Measurements from ENCODE around the gene CACTIN. TPM values are rescaled to one million over a fixed set of nuclear protein-coding genes. Genes with fewer than 3 reads are reported as not detected.

Gene CACTIN
- total and polyA plus RNA-seq, 4 donors: 16.7 to 23.4 (median 18.7) TPM

- Histone ChIP-seq H3K4me1 (ENCODE audit: control insufficient read depth in 5 of 5, insufficient read depth in 5 of 5, low read length in 5 of 5) (peaks cover 0 to 30% (median 10%) of the 10 kb centered on the region in 5 donors), H3K27ac (ENCODE audit: low read depth in 1 of 2, low read length in 1 of 2) (peak overlapping the region in 1 of 2 donors; percentile 26), H3K36me3 (ENCODE audit: control insufficient read depth in 4 of 4, insufficient read depth in 4 of 4, low read length in 4 of 4) (peaks cover 0 to 11% (median 2%) of the 10 kb centered on the region in 4 donors), H3K9me3 (ENCODE audit: control insufficient read depth in 4 of 4, insufficient read depth in 3 of 4, low read length in 3 of 4) (no peaks in the 10 kb centered on the region), H3K27me3 (ENCODE audit: control insufficient read depth in 3 of 3, insufficient read depth in 3 of 3, low read length in 2 of 3) (no peaks in the 10 kb centered on the region), H3K9ac (ENCODE audit: insufficient read depth in 1 of 2, low read length in 2 of 2) (peak overlapping the region in 1 of 2 donors; percentile 8), H3K4me3 (no peak overlapping the region)
- no peak for ATAC-seq (ENCODE audit: insufficient read depth, low FRiP score)
- TF ChIP-seq, protein P1, sequence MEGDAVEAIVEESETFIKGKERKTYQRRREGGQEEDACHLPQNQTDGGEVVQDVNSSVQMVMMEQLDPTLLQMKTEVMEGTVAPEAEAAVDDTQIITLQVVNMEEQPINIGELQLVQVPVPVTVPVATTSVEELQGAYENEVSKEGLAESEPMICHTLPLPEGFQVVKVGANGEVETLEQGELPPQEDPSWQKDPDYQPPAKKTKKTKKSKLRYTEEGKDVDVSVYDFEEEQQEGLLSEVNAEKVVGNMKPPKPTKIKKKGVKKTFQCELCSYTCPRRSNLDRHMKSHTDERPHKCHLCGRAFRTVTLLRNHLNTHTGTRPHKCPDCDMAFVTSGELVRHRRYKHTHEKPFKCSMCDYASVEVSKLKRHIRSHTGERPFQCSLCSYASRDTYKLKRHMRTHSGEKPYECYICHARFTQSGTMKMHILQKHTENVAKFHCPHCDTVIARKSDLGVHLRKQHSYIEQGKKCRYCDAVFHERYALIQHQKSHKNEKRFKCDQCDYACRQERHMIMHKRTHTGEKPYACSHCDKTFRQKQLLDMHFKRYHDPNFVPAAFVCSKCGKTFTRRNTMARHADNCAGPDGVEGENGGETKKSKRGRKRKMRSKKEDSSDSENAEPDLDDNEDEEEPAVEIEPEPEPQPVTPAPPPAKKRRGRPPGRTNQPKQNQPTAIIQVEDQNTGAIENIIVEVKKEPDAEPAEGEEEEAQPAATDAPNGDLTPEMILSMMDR (IDR thresholded peaks at IDR 0.05; ENCODE audit: control extremely low read depth, extremely low read depth): no peak
- 65 to 67% methylated on average over 11 of the region's 11 CpGs for WGBS, 2 donors
- peak; percentile 87 to 95 (median 89) for DNase-seq
Observed at GRCh38 chr19:3580156-3580934, 46.2 kb downstream of the CACTIN start.

- TF ChIP-seq, protein P1 (IDR thresholded peaks at IDR 0.05; ENCODE audit: control extremely low read depth, extremely low read depth): no peak
- Histone ChIP-seq H3K36me3 (ENCODE audit: control insufficient read depth in 4 of 4, insufficient read depth in 4 of 4, low read length in 4 of 4) (peaks cover 0 to 13% (median 7%) of the 10 kb centered on the region in 4 donors), H3K27me3 (ENCODE audit: control insufficient read depth in 3 of 3, insufficient read depth in 3 of 3, low read length in 2 of 3) (no peaks in the 10 kb centered on the region), H3K9ac (ENCODE audit: insufficient read depth in 1 of 2, low read length in 2 of 2) (no peak overlapping the region), H3K9me3 (ENCODE audit: control insufficient read depth in 4 of 4, insufficient read depth in 3 of 4, low read length in 3 of 4) (no peaks in the 10 kb centered on the region), H3K4me3 (no peak overlapping the region), H3K4me1 (ENCODE audit: control insufficient read depth in 5 of 5, insufficient read depth in 5 of 5, low read length in 5 of 5) (peaks cover 0 to 30% (median 10%) of the 10 kb centered on the region in 5 donors), H3K27ac (ENCODE audit: low read depth in 1 of 2, low read length in 1 of 2) (no peak overlapping the region)
- 85 to 87% methylated on average over 15 to 17 of the region's 17 CpGs for WGBS, 2 donors
- no peak for ATAC-seq (ENCODE audit: insufficient read depth, low FRiP score)
- no peak for DNase-seq
Observed at GRCh38 chr19:3578390-3578789, 48.2 kb downstream of the CACTIN start.

DNA sequence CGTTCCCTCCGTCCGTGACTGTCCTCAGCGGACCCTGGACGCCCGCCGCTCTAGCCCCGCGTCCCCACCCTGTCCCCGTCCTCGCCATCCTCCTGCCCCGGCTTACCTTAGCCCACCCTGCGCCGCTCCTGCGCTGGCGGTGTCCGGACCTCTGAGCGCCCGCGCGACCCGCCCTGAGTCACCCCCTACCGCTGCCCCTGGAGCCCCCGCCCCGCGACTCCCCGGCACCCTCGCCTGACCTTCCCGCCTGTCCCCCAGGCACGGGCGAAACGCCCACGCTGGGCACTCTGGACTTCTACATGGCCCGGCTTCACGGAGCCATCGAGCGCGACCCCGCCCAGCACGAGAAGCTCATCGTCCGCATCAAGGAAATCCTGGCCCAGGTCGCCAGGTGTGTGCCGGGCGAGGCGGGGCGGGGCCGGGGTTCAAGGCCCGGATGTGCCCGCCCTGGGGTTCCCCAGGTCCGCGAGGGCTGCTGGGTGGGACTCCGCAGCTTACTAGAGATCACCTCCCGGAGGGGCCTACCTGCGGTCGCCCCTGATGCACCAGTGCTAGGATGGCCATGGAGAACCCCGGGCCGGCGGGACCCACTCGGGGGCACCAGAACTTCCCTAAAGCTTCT is 48.8 kb downstream of the CACTIN start:
- WGBS, 2 donors: 93% methylated on average over 58 to 60 of the region's 60 CpGs

More for the DNA sequence above, 48.8 kb downstream of the CACTIN start:
- no peak overlapping the region for H3K27ac ChIP-seq (ENCODE audit: low read depth in 1 of 2, low read length in 1 of 2)
- ATAC-seq (ENCODE audit: insufficient read depth, low FRiP score) (no peak), DNase-seq (no peak)
- H3K27me3 ChIP-seq (ENCODE audit: control insufficient read depth in 3 of 3, insufficient read depth in 3 of 3, low read length in 2 of 3): no peaks in the 10 kb centered on the region
- peaks cover 0 to 30% (median 10%) of the 10 kb centered on the region in 5 donors for H3K4me1 ChIP-seq (ENCODE audit: control insufficient read depth in 5 of 5, insufficient read depth in 5 of 5, low read length in 5 of 5)
- H3K9me3 ChIP-seq (ENCODE audit: control insufficient read depth in 4 of 4, insufficient read depth in 3 of 4, low read length in 3 of 4): no peaks in the 10 kb centered on the region
- TF ChIP-seq, protein P1 (IDR thresholded peaks at IDR 0.05; ENCODE audit: control extremely low read depth, extremely low read depth): no peak
- no peak overlapping the region for H3K4me3 ChIP-seq
- H3K9ac ChIP-seq (ENCODE audit: insufficient read depth in 1 of 2, low read length in 2 of 2): no peak overlapping the region
- H3K36me3 ChIP-seq (ENCODE audit: control insufficient read depth in 4 of 4, insufficient read depth in 4 of 4, low read length in 4 of 4): peaks cover 0 to 13% (median 7%) of the 10 kb centered on the region in 4 donors
